ENCODE data around the gene DCC. TPM values are rescaled to one million over a fixed set of nuclear protein-coding genes. Genes with fewer than 3 reads are reported as not detected.

DCC gene
- total and polyA plus RNA-seq, 2 donors from 2014 or later, result 3.9 TPM; not detected in 1

DNA sequence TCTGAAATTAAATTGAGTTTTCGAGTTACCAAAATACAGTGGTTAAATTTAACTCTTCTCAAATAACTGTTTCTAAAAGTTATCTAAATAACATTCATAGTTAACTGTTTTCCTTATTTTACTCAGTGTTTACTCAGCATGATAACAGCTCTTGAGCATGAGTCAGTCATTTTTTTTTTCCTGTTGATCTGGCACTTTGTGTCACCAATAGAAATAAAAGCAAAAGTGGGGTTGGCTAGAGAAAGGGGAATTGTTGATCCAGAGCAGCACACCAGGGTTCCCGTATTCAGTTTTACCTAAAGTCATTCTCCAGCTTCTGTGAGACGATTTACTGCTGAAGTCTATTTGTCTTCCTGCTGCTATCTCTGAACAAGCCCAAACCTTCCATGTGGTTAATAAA, 851.6 kb downstream of the DCC start:
- intact Hi-C loops (cut with DNase I), result no loop called here

GRCh38 chr18:53193870-53194269, 853.9 kb downstream of the DCC start:
- H3K27ac ChIP-seq (ENCODE audit: low read depth in 2 of 2, low read length in 2 of 2), result no peak overlapping the region
- intact Hi-C loops (cut with DNase I), result no loop called here
- DNase-seq (no peak), FAIRE-seq (no peak)
- no peak overlapping the region for H3K4me3 ChIP-seq (ENCODE audit: low read length in 3 of 3)
- no peak overlapping the region for H3K9ac ChIP-seq (ENCODE audit: low read length in 3 of 3)
- no peaks in the 10 kb centered on the region for H3K27me3 ChIP-seq (ENCODE audit: control insufficient read depth, insufficient read depth, low read length)
- H3K36me3 ChIP-seq (ENCODE audit: control insufficient read depth in 2 of 3, insufficient read depth in 3 of 3, low read length in 3 of 3), result no peaks in the 10 kb centered on the region
- no peak for TF ChIP-seq CTCF (IDR thresholded peaks at IDR 0.05; ENCODE audit: borderline replicate concordance, extremely low read depth, insufficient read depth)
- H3K9me3 ChIP-seq (ENCODE audit: control insufficient read depth in 2 of 3, insufficient read depth in 1 of 3, low read length in 3 of 3), result no peaks in the 10 kb centered on the region
- H3K4me1 ChIP-seq (ENCODE audit: control insufficient read depth in 2 of 3, insufficient read depth in 2 of 3, low read depth in 1 of 3, low read length in 3 of 3), result no peaks in the 10 kb centered on the region

More for the DNA sequence above, 851.6 kb downstream of the DCC start:
- no peaks in the 10 kb centered on the region for H3K9me3 ChIP-seq (ENCODE audit: control insufficient read depth in 2 of 3, insufficient read depth in 1 of 3, low read length in 3 of 3)
- no peaks in the 10 kb centered on the region for H3K36me3 ChIP-seq (ENCODE audit: control insufficient read depth in 2 of 3, insufficient read depth in 3 of 3, low read length in 3 of 3)
- no peaks in the 10 kb centered on the region for H3K27me3 ChIP-seq (ENCODE audit: control insufficient read depth, insufficient read depth, low read length)
- H3K4me1 ChIP-seq (ENCODE audit: control insufficient read depth in 2 of 3, insufficient read depth in 2 of 3, low read depth in 1 of 3, low read length in 3 of 3), result no peaks in the 10 kb centered on the region
- H3K4me3 ChIP-seq (ENCODE audit: low read length in 3 of 3), result no peak overlapping the region
- FAIRE-seq, result no peak
- no peak overlapping the region for H3K9ac ChIP-seq (ENCODE audit: low read length in 3 of 3)
- TF ChIP-seq CTCF (IDR thresholded peaks at IDR 0.05; ENCODE audit: borderline replicate concordance, extremely low read depth, insufficient read depth), result no peak
- no peak overlapping the region for H3K27ac ChIP-seq (ENCODE audit: low read depth in 2 of 2, low read length in 2 of 2)
- no peak for DNase-seq

- H3K4me3 ChIP-seq (ENCODE audit: low read length in 3 of 3), result no peak overlapping the region
- H3K9ac ChIP-seq (ENCODE audit: low read length in 3 of 3), result no peak overlapping the region
- H3K27ac ChIP-seq (ENCODE audit: low read depth in 2 of 2, low read length in 2 of 2), result no peak overlapping the region
- no peaks in the 10 kb centered on the region for H3K36me3 ChIP-seq (ENCODE audit: control insufficient read depth in 2 of 3, insufficient read depth in 3 of 3, low read length in 3 of 3)
- intact Hi-C loops (cut with DNase I), result no loop called here
- H3K27me3 ChIP-seq (ENCODE audit: control insufficient read depth, insufficient read depth, low read length), result no peaks in the 10 kb centered on the region
- DNase-seq (no peak), FAIRE-seq (no peak)
- H3K9me3 ChIP-seq (ENCODE audit: control insufficient read depth in 2 of 3, insufficient read depth in 1 of 3, low read length in 3 of 3), result no peaks in the 10 kb centered on the region
- TF ChIP-seq CTCF (IDR thresholded peaks at IDR 0.05; ENCODE audit: borderline replicate concordance, extremely low read depth, insufficient read depth), result no peak
- no peaks in the 10 kb centered on the region for H3K4me1 ChIP-seq (ENCODE audit: control insufficient read depth in 2 of 3, insufficient read depth in 2 of 3, low read depth in 1 of 3, low read length in 3 of 3)
Measured at GRCh38 chr18:53219853-53220252, 879.9 kb downstream of the DCC start.

DNA sequence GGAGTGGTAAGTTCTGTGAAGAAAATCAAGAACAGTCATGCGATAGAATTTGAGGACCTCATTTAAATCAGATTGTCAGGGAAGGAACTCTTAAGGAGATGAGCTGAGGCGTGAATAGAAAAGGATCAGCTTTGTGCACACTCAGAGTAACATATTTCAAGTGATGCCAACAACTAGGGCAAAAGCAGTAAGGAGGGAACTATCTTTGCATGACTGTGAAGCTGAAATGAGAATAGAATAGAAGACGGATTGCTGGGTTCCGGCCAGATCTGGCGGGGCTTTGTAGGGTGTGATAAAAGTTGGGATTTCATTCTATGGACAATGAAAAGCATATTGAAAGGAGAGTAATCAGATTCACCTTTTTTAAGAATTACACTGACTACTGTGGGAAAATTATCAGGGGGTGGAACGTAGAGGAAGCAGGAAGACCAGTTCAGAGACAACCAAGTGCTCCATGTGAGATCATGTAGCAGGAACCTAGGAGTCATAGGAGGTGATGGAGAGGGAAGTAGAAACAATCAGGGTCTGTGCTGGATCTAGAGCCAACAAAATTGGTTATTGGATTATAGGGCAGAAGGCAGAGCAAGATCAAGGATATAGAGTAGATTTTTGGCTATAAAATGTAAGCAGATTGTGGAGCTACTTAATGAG, 884.3 kb downstream of the DCC start:
- FAIRE-seq (no peak), DNase-seq (no peak)
- no peaks in the 10 kb centered on the region for H3K27me3 ChIP-seq (ENCODE audit: control insufficient read depth, insufficient read depth, low read length)
- no peaks in the 10 kb centered on the region for H3K4me1 ChIP-seq (ENCODE audit: control insufficient read depth in 2 of 3, insufficient read depth in 2 of 3, low read depth in 1 of 3, low read length in 3 of 3)
- no peaks in the 10 kb centered on the region for H3K36me3 ChIP-seq (ENCODE audit: control insufficient read depth in 2 of 3, insufficient read depth in 3 of 3, low read length in 3 of 3)
- no peak for TF ChIP-seq CTCF (IDR thresholded peaks at IDR 0.05; ENCODE audit: borderline replicate concordance, extremely low read depth, insufficient read depth)
- H3K4me3 ChIP-seq (ENCODE audit: low read length in 3 of 3), result no peak overlapping the region
- no peak overlapping the region for H3K27ac ChIP-seq (ENCODE audit: low read depth in 2 of 2, low read length in 2 of 2)
- no peak overlapping the region for H3K9ac ChIP-seq (ENCODE audit: low read length in 3 of 3)
- H3K9me3 ChIP-seq (ENCODE audit: control insufficient read depth in 2 of 3, insufficient read depth in 1 of 3, low read length in 3 of 3), result no peaks in the 10 kb centered on the region
- intact Hi-C loops (cut with DNase I), result no loop called here

Data from kidney (tissue), 14 donors.